Endothelial cell of umbilical vein (primary cell): Measurements from ENCODE around the gene TRRAP. TPM values are rescaled to one million over a fixed set of nuclear protein-coding genes. Genes with fewer than 3 reads are reported as not detected.

Source experiments
- BruUV-seq: library from RNA; stranded (reverse); fragments of 400-500 nt; replicated peaks from 2 replicates; lab custom pipeline; 2021; lab: Mats Ljungman, UMichigan
- CTCF ChIA-PET: fragments of 300-600, 350-600 bp; sonication (Branson Sonifier 250); formaldehyde crosslinking; loops from one replicate; lab custom pipeline; 2021; ENCODE audit warnings: antibody characterized with exemption, inconsistent platforms; lab: Charles Lee
- POLR2A ChIA-PET: fragments of 300-600, 350-600 bp; sonication (Branson Sonifier 250); formaldehyde crosslinking; loops from one replicate; lab custom pipeline; 2021; ENCODE audit warnings: antibody characterized with exemption, inconsistent platforms; lab: Charles Lee
- DNase-seq: peaks from one replicate; pipeline ENCODE4 v3.0.0-alpha.2; 2011; ENCODE audit warnings: low read depth, low spot score
- FAIRE-seq: peaks from 2 replicates; lab custom pipeline; 2011; peaks lifted over from hg19 to GRCh38; lab: Jason Lieb, UNC
- H2AFZ ChIP-seq: 2 replicates; pipeline ENCODE4 v1.6.0; 2012; ENCODE audit warnings: low read depth, low read length, control low read depth, inconsistent platforms
- H3K27ac ChIP-seq: 2 replicates; pipeline ENCODE4 v1.5.1; 2011; ENCODE audit warnings: low read depth, mild to moderate bottlenecking, control low read depth, low read length, moderate library complexity; ENCODE audit not compliant: insufficient read depth
- H3K27me3 ChIP-seq, 2 experiments: 2 replicates each; pipeline versions ENCODE4 v1.6.0 to v1.6.1; 2011; ENCODE audit warnings: low read length in 2 of 2, mixed read lengths in 1 of 2; ENCODE audit not compliant: control insufficient read depth in 2 of 2, insufficient read depth in 2 of 2
- H3K36me3 ChIP-seq, 2 experiments: 2 replicates in 1 of 2; 3 replicates in 1 of 2; pipeline ENCODE4 v1.5.1; 2011; ENCODE audit warnings: low read length in 2 of 2, mild to moderate bottlenecking in 1 of 2, moderate library complexity in 1 of 2; ENCODE audit not compliant: control insufficient read depth in 2 of 2, insufficient read depth in 2 of 2; ENCODE audit errors: extremely low read depth in 1 of 2
- H3K4me1 ChIP-seq: 3 replicates; pipeline ENCODE4 v1.5.1; 2011; ENCODE audit warnings: mild to moderate bottlenecking, low read length; ENCODE audit not compliant: control insufficient read depth, insufficient read depth; ENCODE audit errors: extremely low read depth
- H3K4me2 ChIP-seq: 2 replicates; pipeline ENCODE4 v1.6.1; 2011; ENCODE audit warnings: low read length, control low read depth, mixed read lengths; ENCODE audit not compliant: insufficient read depth
- H3K4me3 ChIP-seq, 3 experiments: fragments of 200-600 bp in 1 of 3; sonication (generic), shearing (Covaris generic) in 1 of 3; replicated peaks in 1 of 3; 2 replicates each; pipeline ENCODE4 v1.5.1; 2011 to 2016; ENCODE audit warnings: control low read depth in 3 of 3, low read length in 3 of 3, mild to moderate bottlenecking in 2 of 3, inconsistent platforms in 1 of 3, low read depth in 1 of 3, moderate library complexity in 1 of 3; ENCODE audit not compliant: insufficient read depth in 1 of 3
- H3K79me2 ChIP-seq: 2 replicates; pipeline ENCODE4 v1.6.0; 2012; ENCODE audit warnings: low read length, inconsistent platforms; ENCODE audit not compliant: control insufficient read depth, insufficient read depth
- H3K9ac ChIP-seq: replicated peaks from 2 replicates; pipeline ENCODE3; 2011; ENCODE audit warnings: low read length, control low read depth; ENCODE audit not compliant: insufficient read depth; ENCODE audit errors: extremely low read depth
- H3K9me1 ChIP-seq: replicated peaks from 3 replicates; pipeline ENCODE4 v1.6.0; 2011; ENCODE audit warnings: mild to moderate bottlenecking, low read length; ENCODE audit not compliant: control insufficient read depth, insufficient read depth; ENCODE audit errors: extremely low read depth
- H3K9me3 ChIP-seq: replicated peaks from 2 replicates; pipeline ENCODE4 v1.5.1; 2012; ENCODE audit warnings: low read length, inconsistent platforms; ENCODE audit not compliant: control insufficient read depth, insufficient read depth
- H4K20me1 ChIP-seq: replicated peaks from 2 replicates; pipeline ENCODE3; 2011; ENCODE audit warnings: mild to moderate bottlenecking, low read length; ENCODE audit not compliant: control insufficient read depth, insufficient read depth; ENCODE audit errors: extremely low read depth
- EZH2 ChIP-seq: IDR thresholded peaks from 2 replicates; pipeline ENCODE4 v1.6.1; 2012; ENCODE audit warnings: borderline replicate concordance, low read depth, mild to moderate bottlenecking, moderate library complexity, low read length, inconsistent platforms; ENCODE audit not compliant: severe bottlenecking
- FOS ChIP-seq: IDR thresholded peaks from 2 replicates; pipeline ENCODE4 v1.6.1; 2011; ENCODE audit warnings: mild to moderate bottlenecking, low read length, moderate library complexity, borderline replicate concordance; ENCODE audit not compliant: insufficient read depth
- GATA2 ChIP-seq: IDR thresholded peaks from 2 replicates; pipeline ENCODE4 v1.7.0; 2011; ENCODE audit warnings: low read depth, mild to moderate bottlenecking, moderate library complexity, mixed read lengths, low read length; ENCODE audit not compliant: insufficient read length, insufficient read depth
- JUN ChIP-seq: IDR thresholded peaks from 2 replicates; pipeline ENCODE4 v1.6.1; 2011; ENCODE audit warnings: borderline replicate concordance, low read depth; ENCODE audit not compliant: insufficient read length, insufficient read depth
- MYC ChIP-seq: IDR thresholded peaks from one replicate; pipeline ENCODE4 v1.6.1; 2011; ENCODE audit warnings: mild to moderate bottlenecking, low read depth, low read length
- POLR2A ChIP-seq: IDR thresholded peaks from 2 replicates; pipeline ENCODE4 v1.6.1; 2012; ENCODE audit warnings: low read depth, mild to moderate bottlenecking, control low read depth, low read length
- POLR2AphosphoS5 ChIP-seq: IDR thresholded peaks from 2 replicates; pipeline ENCODE4 v1.6.1; 2012; ENCODE audit warnings: low read depth, mild to moderate bottlenecking, control low read depth, low read length, moderate library complexity; ENCODE audit not compliant: insufficient read depth
- dilution Hi-C: fragments of 300-500 bp; cut with MboI; formaldehyde crosslinking; loops from one replicate; pipeline ENCODE4 v1.15.0; 2019; ENCODE audit warnings: low sequenced_read_pairs; ENCODE audit not compliant: extremely low pct_ligation_motif_present
- intact Hi-C: fragments of 100-400 bp; cut with micrococcal nuclease; formaldehyde crosslinking; loops from one replicate; pipeline ENCODE4 v1.10.0; 2022
- polyA plus RNA-seq, 4 experiments: library from polyadenylated mRNA; depleted of rRNA in 3 of 4; stranded (reverse) in 3 of 4; unstranded in 1 of 4; fragments of >200 nt; gene quantifications; 2 replicates each; pipeline versions ENCODE4 v1.2.1 to v1.2.3, GENCODE V29; 2011 to 2012; ENCODE audit warnings: missing spikeins in 1 of 4
- total RNA-seq: library from RNA; stranded (reverse); gene quantifications from 2 replicates; pipeline ENCODE4 v1.2.3, GENCODE V29; 2021
- TF ChIP-seq, protein P1 (sequence below), 2 donors: IDR thresholded peaks; 1 replicate in 1 of 2; 2 replicates in 1 of 2; pipeline ENCODE4 v1.5.1; 2011; ENCODE audit warnings: low read length in 2 of 2, mild to moderate bottlenecking in 2 of 2, moderate library complexity in 2 of 2, control low read depth in 1 of 2, inconsistent platforms in 1 of 2, low read depth in 1 of 2; ENCODE audit not compliant: insufficient read depth in 1 of 2; ENCODE audit errors: extremely low read depth in 1 of 2
- TF ChIP-seq, protein P2 (sequence below): IDR thresholded peaks from 2 replicates; pipeline ENCODE4 v1.6.1; 2011; ENCODE audit not compliant: insufficient read depth, insufficient read length

Gene TRRAP
- total and polyA plus RNA-seq, 2 donors (not counting 3 experiments of a cell fraction or from before 2014, with no cell fraction given): 21.8 to 45.8 TPM

DNA sequence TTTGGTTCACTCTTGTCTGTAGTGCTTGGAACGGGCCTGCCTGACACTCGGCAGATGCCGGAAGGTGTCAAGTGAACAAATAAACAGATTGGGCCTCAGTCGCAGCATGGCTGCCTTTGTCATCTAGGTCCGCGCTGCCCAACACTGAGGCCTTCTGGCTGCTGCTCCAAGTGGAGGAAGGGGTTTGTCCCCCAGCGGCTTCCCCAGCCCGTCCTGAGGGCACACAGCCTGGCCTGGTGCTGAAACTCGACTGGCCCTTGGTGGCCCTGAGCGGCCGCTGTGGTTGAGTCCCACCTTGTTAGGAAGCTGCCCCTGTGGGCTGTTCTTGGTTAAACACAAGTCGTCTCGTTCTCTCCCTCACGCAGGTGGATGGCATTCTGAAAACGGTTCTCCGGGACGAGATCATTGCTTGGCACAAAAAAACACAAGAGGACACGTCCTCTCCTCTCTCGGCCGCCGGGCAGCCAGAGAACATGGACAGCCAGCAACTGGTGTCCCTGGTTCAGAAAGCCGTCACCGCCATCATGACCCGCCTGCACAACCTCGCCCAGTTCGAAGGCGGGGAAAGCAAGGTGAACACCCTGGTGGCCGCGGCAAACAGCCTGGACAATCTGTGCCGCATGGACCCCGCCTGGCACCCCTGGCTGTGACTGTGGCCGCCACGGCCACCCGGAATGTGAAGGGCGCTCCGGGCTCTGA lies 133.5 kb downstream of the TRRAP start:
- no peaks in the 10 kb centered on the region for H3K79me2 ChIP-seq
- no peak for TF ChIP-seq EZH2
- no peak for TF ChIP-seq POLR2AphosphoS5
- no peak for TF ChIP-seq FOS
- TF ChIP-seq GATA2: no peak
- TF ChIP-seq, protein P1, sequence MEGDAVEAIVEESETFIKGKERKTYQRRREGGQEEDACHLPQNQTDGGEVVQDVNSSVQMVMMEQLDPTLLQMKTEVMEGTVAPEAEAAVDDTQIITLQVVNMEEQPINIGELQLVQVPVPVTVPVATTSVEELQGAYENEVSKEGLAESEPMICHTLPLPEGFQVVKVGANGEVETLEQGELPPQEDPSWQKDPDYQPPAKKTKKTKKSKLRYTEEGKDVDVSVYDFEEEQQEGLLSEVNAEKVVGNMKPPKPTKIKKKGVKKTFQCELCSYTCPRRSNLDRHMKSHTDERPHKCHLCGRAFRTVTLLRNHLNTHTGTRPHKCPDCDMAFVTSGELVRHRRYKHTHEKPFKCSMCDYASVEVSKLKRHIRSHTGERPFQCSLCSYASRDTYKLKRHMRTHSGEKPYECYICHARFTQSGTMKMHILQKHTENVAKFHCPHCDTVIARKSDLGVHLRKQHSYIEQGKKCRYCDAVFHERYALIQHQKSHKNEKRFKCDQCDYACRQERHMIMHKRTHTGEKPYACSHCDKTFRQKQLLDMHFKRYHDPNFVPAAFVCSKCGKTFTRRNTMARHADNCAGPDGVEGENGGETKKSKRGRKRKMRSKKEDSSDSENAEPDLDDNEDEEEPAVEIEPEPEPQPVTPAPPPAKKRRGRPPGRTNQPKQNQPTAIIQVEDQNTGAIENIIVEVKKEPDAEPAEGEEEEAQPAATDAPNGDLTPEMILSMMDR (IDR thresholded peaks at IDR 0.05; ENCODE audit: extremely low read depth in 1 of 2, insufficient read depth in 1 of 2, low read depth in 1 of 2, low read length in 2 of 2): no peak
- no peak for TF ChIP-seq MYC
- no peak for TF ChIP-seq POLR2A
- TF ChIP-seq, protein P2, sequence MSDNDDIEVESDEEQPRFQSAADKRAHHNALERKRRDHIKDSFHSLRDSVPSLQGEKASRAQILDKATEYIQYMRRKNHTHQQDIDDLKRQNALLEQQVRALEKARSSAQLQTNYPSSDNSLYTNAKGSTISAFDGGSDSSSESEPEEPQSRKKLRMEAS: no peak
- no peak for TF ChIP-seq JUN
- intact Hi-C loops: no loop called here
- H3K4me3 ChIP-seq: no peak overlapping the region
- H3K4me1 ChIP-seq: no peaks in the 10 kb centered on the region
- H3K9me3 ChIP-seq: no peaks in the 10 kb centered on the region
- FAIRE-seq: no peak
- dilution Hi-C loops: no loop called here
- POLR2A ChIA-PET: no interaction called here
- H3K9me1 ChIP-seq: no peaks in the 10 kb centered on the region
- BruUV-seq: no TSS peak
- no peak overlapping the region for H3K27ac ChIP-seq
- no peak overlapping the region for H3K4me2 ChIP-seq
- peaks cover 18 to 56% of the 10 kb centered on the region in 2 experiments for H3K36me3 ChIP-seq
- no peak overlapping the region for H2AFZ ChIP-seq
- no peaks in the 10 kb centered on the region for H4K20me1 ChIP-seq
- H3K9ac ChIP-seq: no peak overlapping the region
- H3K27me3 ChIP-seq: no peaks in the 10 kb centered on the region
- CTCF ChIA-PET: no interaction called here
- DNase-seq: no peak
